ENCODE results near the gene MYPOP.

Gene MYPOP

DNA sequence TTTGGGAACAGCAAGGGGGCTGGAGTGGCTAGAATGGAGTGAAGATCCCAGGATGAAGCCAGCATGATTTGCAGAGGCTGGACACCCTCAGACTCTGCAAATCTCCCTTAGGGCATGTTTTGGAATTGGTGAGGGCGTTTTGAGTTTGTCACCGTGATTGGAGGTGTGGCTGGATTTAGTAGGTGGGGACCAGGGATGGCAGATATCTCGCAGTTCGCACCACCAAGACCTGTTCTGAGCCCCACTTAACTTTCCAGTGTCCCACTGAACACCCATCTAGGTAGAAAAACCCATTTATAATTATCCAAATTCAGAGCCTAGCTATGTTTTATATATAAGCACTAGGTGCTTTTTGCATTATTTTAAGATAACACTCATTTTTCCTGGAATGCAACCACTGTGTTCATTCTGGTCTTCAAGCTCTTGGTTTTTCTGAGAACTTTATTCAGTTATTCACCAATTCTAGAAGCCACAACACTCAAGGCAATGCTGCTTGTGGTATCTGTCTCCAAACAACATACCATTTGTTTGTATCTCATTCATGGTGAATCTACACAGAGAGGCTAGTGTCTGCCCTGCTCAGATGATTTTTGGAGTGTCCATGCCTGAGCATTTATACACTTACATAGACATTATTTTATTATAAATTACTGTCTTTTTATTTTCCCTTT, 15.1 kb upstream of the MYPOP start:
- Histone ChIP-seq H4K20me1 (ENCODE audit: insufficient read depth, low read length) (no peaks in the 10 kb centered on the region), H3K9me3 (ENCODE audit: insufficient read depth, low read length) (no peaks in the 10 kb centered on the region), H3K79me2 (ENCODE audit: low read length) (no peaks in the 10 kb centered on the region), H3K27ac (ENCODE audit: low read length) (no peak overlapping the region), H3K27me3 (ENCODE audit: low read depth, low read length) (peaks cover 15% of the 10 kb centered on the region), H3K4me1 (ENCODE audit: low read length) (no peaks in the 10 kb centered on the region), H3K36me3 (replicated peaks; ENCODE audit: low read depth, low read length) (no peaks in the 10 kb centered on the region), H3K4me2 (ENCODE audit: low read length) (no peak overlapping the region), H3K9ac (ENCODE audit: low read length) (no peak overlapping the region), H3K4me3 (ENCODE audit: low read length) (no peak overlapping the region), H2AFZ (ENCODE audit: low read depth, low read length) (no peak overlapping the region)
- TF ChIP-seq, protein P1, sequence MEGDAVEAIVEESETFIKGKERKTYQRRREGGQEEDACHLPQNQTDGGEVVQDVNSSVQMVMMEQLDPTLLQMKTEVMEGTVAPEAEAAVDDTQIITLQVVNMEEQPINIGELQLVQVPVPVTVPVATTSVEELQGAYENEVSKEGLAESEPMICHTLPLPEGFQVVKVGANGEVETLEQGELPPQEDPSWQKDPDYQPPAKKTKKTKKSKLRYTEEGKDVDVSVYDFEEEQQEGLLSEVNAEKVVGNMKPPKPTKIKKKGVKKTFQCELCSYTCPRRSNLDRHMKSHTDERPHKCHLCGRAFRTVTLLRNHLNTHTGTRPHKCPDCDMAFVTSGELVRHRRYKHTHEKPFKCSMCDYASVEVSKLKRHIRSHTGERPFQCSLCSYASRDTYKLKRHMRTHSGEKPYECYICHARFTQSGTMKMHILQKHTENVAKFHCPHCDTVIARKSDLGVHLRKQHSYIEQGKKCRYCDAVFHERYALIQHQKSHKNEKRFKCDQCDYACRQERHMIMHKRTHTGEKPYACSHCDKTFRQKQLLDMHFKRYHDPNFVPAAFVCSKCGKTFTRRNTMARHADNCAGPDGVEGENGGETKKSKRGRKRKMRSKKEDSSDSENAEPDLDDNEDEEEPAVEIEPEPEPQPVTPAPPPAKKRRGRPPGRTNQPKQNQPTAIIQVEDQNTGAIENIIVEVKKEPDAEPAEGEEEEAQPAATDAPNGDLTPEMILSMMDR (IDR thresholded peaks at IDR 0.05; ENCODE audit: low read depth, low read length): no peak

DNA sequence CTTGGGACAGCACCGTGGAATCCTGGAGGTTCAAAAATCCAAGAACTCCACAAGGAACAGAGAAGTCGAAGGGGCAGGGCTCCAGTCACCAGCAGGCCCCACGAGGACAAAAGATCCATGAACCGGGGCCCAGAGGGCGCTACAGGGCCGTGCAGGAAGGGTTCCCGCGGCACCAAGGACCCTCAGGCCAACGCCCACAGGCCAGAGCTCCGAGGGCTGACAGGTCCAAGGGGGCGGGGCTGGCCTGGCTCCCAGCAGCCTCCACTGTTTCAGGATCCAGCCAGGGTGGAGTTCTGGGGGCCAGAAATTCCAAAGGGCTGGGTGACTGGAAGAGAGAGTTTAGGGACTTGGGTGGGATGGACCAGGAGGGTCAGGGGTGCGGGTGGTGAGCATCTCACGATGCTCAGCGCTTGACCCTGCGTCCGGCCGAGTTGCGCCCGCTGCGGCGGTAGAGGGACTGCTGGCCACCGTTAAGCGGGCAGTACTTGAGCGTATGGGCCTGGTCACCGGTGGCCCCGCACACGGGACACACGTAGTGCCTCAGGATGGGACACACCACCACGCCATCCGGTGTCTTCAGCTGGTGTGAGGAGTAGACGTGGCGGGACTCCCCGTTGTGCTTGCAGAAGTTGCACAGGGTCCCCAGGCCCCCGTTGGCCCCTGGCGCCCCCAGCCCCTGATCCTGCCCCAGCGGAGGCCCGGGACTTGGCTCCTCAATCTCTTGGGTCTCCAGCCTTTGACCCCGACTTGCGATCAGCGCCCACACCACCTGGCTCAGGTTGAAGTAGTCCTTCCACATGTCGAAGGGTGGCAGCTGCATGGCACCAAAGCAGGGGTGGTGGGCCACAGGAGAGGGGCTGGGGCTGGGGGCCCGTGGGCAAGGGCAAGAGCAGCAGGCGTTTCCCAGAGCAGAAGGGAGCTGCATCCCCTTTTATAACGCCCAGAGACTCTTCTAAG, 11.7 kb upstream of the MYPOP start, which contains the start of gene NANOS2:
NANOS2 (minus strand) TSS at position 905 of the 957 bp plus-strand sequence; CDS start at position 820, 85 bp downstream.
- Histone ChIP-seq H3K79me2 (ENCODE audit: low read length) (no peaks in the 10 kb centered on the region), H3K36me3 (replicated peaks; ENCODE audit: low read depth, low read length) (no peaks in the 10 kb centered on the region), H2AFZ (ENCODE audit: low read depth, low read length) (no peak within 1 kb of the TSS), H3K4me2 (ENCODE audit: low read length) (no peak within 1 kb of the TSS), H4K20me1 (ENCODE audit: insufficient read depth, low read length) (no peaks in the 10 kb centered on the region), H3K9ac (ENCODE audit: low read length) (no peak within 1 kb of the TSS), H3K27ac (ENCODE audit: low read length) (no peak within 1 kb of the TSS), H3K27me3 (ENCODE audit: low read depth, low read length) (peaks cover 6% of the 10 kb centered on the region), H3K9me3 (ENCODE audit: insufficient read depth, low read length) (no peaks in the 10 kb centered on the region), H3K4me3 (ENCODE audit: low read length) (no peak within 1 kb of the TSS), H3K4me1 (ENCODE audit: low read length) (no peaks in the 10 kb centered on the region)
- TF ChIP-seq, protein P1 (IDR thresholded peaks at IDR 0.05; ENCODE audit: low read depth, low read length): peak; percentile 39
- TF ChIP-seq EZH2phosphoT487 (IDR thresholded peaks at IDR 0.05; ENCODE audit: low read depth): no peak

DNA sequence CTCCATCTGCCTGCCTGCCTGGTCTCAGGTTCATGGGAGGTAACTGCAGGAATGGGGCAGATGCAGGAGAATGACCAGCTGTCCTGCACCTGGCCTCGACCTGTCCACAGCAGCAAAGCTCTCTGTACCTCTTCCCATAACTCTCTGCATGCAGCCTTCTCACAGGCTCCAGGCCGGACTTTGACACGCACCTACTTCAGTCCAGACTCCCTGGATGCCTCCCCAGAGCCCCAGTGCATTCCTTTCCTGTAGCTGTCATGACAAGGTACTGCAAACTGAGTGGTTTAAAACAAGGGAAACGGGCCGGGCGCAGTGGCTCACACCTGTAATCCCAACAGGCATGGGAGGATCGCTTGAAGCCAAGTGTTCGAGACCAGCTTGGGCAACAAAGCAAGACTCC, 8.9 kb upstream of the MYPOP start:
- Histone ChIP-seq H3K79me2 (ENCODE audit: low read length) (no peaks in the 10 kb centered on the region), H3K9ac (ENCODE audit: low read length) (no peak overlapping the region), H3K27ac (ENCODE audit: low read length) (no peak overlapping the region), H3K36me3 (replicated peaks; ENCODE audit: low read depth, low read length) (no peaks in the 10 kb centered on the region), H3K9me3 (ENCODE audit: insufficient read depth, low read length) (no peaks in the 10 kb centered on the region), H3K4me2 (ENCODE audit: low read length) (no peak overlapping the region), H4K20me1 (ENCODE audit: insufficient read depth, low read length) (no peaks in the 10 kb centered on the region), H3K27me3 (ENCODE audit: low read depth, low read length) (no peaks in the 10 kb centered on the region; the same call in 1 of the 2 replicates), H3K4me3 (ENCODE audit: low read length) (no peak overlapping the region), H3K4me1 (ENCODE audit: low read length) (no peaks in the 10 kb centered on the region), H2AFZ (ENCODE audit: low read depth, low read length) (no peak overlapping the region)
- TF ChIP-seq, protein P1 (IDR thresholded peaks at IDR 0.05; ENCODE audit: low read depth, low read length): no peak
- TF ChIP-seq EZH2phosphoT487 (IDR thresholded peaks at IDR 0.05; ENCODE audit: low read depth): no peak

DNA sequence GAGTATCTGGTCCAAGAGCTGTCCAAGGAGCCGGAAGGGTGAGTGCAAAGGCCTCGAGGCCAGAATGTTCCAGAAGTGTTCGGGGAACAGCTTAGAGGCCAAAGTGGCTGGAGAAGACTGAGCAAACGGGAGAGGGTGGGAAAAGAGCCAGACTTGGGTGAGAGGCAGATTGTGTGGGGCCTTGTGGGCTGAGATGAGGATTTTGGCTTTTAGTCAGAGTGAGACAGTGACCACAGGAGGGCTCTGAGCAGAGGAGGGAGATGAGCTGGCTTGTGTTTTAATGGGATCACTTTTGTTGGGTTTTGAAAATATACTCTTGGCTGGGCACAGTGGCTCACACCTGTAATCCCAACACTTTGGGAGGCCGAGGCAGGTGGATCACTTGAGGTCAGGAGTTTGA, 6.5 kb upstream of the MYPOP start:
- Histone ChIP-seq H3K9ac (ENCODE audit: low read length) (no peak overlapping the region), H3K4me2 (ENCODE audit: low read length) (no peak overlapping the region), H3K9me3 (ENCODE audit: insufficient read depth, low read length) (no peaks in the 10 kb centered on the region), H2AFZ (ENCODE audit: low read depth, low read length) (no peak overlapping the region), H3K79me2 (ENCODE audit: low read length) (no peaks in the 10 kb centered on the region), H3K27ac (ENCODE audit: low read length) (no peak overlapping the region), H3K4me3 (ENCODE audit: low read length) (no peak overlapping the region), H3K27me3 (ENCODE audit: low read depth, low read length) (no peaks in the 10 kb centered on the region), H3K36me3 (replicated peaks; ENCODE audit: low read depth, low read length) (no peaks in the 10 kb centered on the region), H3K4me1 (ENCODE audit: low read length) (no peaks in the 10 kb centered on the region), H4K20me1 (ENCODE audit: insufficient read depth, low read length) (no peaks in the 10 kb centered on the region)
- TF ChIP-seq, protein P1 (IDR thresholded peaks at IDR 0.05; ENCODE audit: low read depth, low read length): no peak
- TF ChIP-seq EZH2phosphoT487 (IDR thresholded peaks at IDR 0.05; ENCODE audit: low read depth): no peak

Data from OCI-LY3 (cell line).